Tibial nerve (tissue), 4 donors: ENCODE data around the gene FAM156B. TPM values are rescaled to one million over a fixed set of nuclear protein-coding genes. Genes with fewer than 3 reads are reported as not detected.
"Not testable (repeated sequence)": the region's sequence is repeated elsewhere in the genome, so short reads cannot be mapped to it uniquely, and the experiment has no call there.

Source experiments
- DNase-seq, 2 donors: peaks; one replicate each; pipeline ENCODE4 v3.0.0-alpha.2; 2019; ENCODE audit warnings: low spot score in 2 of 2
- H3K27ac ChIP-seq, 4 donors: fragments of 200-600 bp; sonication (generic) in 3 of 4; one replicate each; pipeline ENCODE4 v1.5.1; 2017 to 2019; ENCODE audit warnings: mild to moderate bottlenecking in 1 of 4
- H3K27me3 ChIP-seq, 2 donors: fragments of 200-600 bp; sonication (generic) in 1 of 2; one replicate each; pipeline versions ENCODE4 v1.5.1 to v1.6.0; 2017 to 2019
- H3K36me3 ChIP-seq, 3 donors: fragments of 200-600 bp; sonication (generic); one replicate each; pipeline ENCODE4 v1.5.1; 2018 to 2019
- H3K4me1 ChIP-seq, 4 donors: fragments of 200-600 bp; sonication (generic) in 3 of 4; one replicate each; pipeline ENCODE4 v1.5.1; 2017 to 2019
- H3K4me3 ChIP-seq, 4 donors: fragments of 200-600 bp; sonication (generic) in 3 of 4; one replicate each; pipeline ENCODE4 v1.5.1; 2017 to 2019; ENCODE audit warnings: mild to moderate bottlenecking in 1 of 4, moderate library complexity in 1 of 4
- H3K9me3 ChIP-seq, 4 donors: fragments of 200-600 bp; sonication (generic) in 3 of 4; one replicate each; pipeline ENCODE4 v1.5.1; 2017 to 2019
- CTCF ChIP-seq, 5 experiments: fragments of 200-600 bp in 3 of 5; fragments of 450-650 bp in 2 of 5; sonication (generic) in 3 of 5; IDR thresholded peaks; one replicate each; pipeline ENCODE4 v1.5.1; 2016 to 2019; ENCODE audit warnings: antibody characterized with exemption in 5 of 5, mild to moderate bottlenecking in 3 of 5, moderate library complexity in 2 of 5
- EP300 ChIP-seq, 2 donors: sonication (generic); formaldehyde crosslinking; IDR thresholded peaks; one replicate each; pipeline ENCODE4 v1.6.1; 2017; ENCODE audit warnings: antibody characterized with exemption in 2 of 2, mild to moderate bottlenecking in 1 of 2
- POLR2A ChIP-seq, 2 donors: fragments of 450-650 bp; IDR thresholded peaks; one replicate each; pipeline ENCODE4 v1.6.1; 2017; ENCODE audit warnings: antibody characterized with exemption in 2 of 2, mild to moderate bottlenecking in 2 of 2, moderate library complexity in 2 of 2
- WGBS, 2 donors: methylation state at CpG; one replicate each; pipeline ENCODE4 v1.1.5; 2018; 5-methylcytosine and 5-hydroxymethylcytosine counted together
- total RNA-seq, 4 donors: library from RNA; depleted of rRNA; stranded (reverse); fragments of >200 nt; gene quantifications; one replicate each; pipeline ENCODE4 v1.1.0, GENCODE V29; 2016

FAM156B gene
- total RNA-seq, 4 donors from 2014 or later = 50.7 to 80.8 (median 61.2) TPM

DNA sequence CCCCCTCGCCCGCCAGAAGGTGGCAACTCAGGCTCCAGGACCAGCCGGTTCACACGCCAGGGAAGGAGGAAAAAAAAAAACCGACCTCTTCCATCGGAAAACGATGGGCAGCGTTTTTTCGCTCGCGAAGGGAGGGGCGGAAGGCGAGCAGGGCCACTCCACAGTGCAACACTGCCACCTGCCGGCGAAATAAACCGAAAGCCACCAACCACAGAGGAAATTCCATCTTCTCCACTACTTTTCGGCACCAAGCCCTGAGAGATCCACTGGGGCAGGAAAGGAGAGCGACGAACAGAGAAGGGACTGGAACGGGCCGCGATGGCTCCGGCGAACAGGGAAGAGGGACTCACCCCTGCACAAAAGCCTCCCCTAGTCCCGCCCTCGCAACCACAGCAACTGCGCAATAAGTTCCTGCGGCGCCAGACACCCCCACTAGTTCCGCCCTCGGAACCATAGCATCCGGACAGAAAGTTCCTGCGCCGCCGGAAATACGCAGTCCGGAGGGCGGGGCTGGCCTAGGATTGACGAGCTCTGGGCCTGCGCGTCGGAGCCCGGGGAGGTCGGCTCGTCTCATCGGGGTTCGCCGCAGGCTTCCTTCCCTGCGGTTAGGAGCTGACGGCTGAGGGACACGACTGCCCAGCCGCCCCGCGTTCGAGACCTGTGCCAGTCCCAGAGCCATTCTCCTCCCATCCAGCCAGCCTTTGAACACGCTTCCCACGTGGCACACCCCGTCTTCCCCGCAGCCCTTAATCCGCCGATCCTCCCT is 37.8 kb downstream of the FAM156B start:
- H3K27ac ChIP-seq = peak overlapping the region; percentile 95 to 98 (median 96)

GRCh38 chrX:52935470-52935784 is 38.3 kb downstream of the FAM156B start:
- not testable (repeated sequence) for H3K4me1 ChIP-seq, H3K9me3 ChIP-seq, H3K27me3 ChIP-seq, H3K36me3 ChIP-seq, DNase-seq
- WGBS, 2 donors = 1% methylated on average over 10 of the region's 10 CpGs; no CpG with 5 or more reads in 1 of the 2 donors
- Histone ChIP-seq H3K27ac (peak overlapping the region; percentile 95 to 98 (median 96)), H3K4me3 (peak overlapping the region; percentile 45 to 64 (median 50))

More for the DNA sequence above, 37.8 kb downstream of the FAM156B start:
- Histone ChIP-seq H3K4me3 (peak overlapping the region; percentile 45 to 64 (median 50)), H3K27me3 (no peaks in the 10 kb centered on the region), H3K9me3 (no peaks in the 10 kb centered on the region), H3K36me3 (no peaks in the 10 kb centered on the region), H3K4me1 (peaks cover 0 to 6% (median 0%) of the 10 kb centered on the region in 4 donors)
- DNase-seq = peak; percentile 81 to 88
- 0 to 1% methylated on average over 8 to 28 of the region's 61 CpGs for WGBS, 2 donors
- peak; percentile 59 to 91 for TF ChIP-seq EP300 (IDR thresholded peaks at IDR 0.05)
- TF ChIP-seq CTCF (IDR thresholded peaks at IDR 0.05) = peak; percentile 74 to 100 (median 92)
- peak; percentile 49 to 90 for TF ChIP-seq POLR2A (IDR thresholded peaks at IDR 0.05)

DNA sequence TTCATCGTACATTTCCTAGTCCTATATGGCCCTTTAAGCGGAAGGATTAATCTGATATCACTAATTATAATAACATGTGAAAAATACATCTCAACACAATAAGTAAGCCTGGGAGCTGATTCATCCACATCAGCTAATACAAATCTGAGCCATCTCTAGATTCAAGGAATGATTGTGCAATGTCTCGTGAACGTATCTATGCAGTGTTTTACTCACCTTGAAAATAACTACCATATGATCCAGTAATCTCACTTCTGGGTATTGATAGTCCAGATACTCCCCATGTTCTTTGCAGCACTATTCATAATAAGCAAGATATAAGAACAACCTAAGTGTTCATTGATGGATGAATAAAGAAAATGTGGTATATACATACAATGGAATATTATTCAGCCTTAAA is 43.6 kb downstream of the FAM156B start:
- H3K4me1 ChIP-seq, H3K27me3 ChIP-seq, H3K4me3 ChIP-seq, H3K36me3 ChIP-seq, DNase-seq, H3K9me3 ChIP-seq, H3K27ac ChIP-seq: not testable (repeated sequence)
- WGBS, 2 donors = no CpG with 5 or more reads among the region's 4 CpGs

DNA sequence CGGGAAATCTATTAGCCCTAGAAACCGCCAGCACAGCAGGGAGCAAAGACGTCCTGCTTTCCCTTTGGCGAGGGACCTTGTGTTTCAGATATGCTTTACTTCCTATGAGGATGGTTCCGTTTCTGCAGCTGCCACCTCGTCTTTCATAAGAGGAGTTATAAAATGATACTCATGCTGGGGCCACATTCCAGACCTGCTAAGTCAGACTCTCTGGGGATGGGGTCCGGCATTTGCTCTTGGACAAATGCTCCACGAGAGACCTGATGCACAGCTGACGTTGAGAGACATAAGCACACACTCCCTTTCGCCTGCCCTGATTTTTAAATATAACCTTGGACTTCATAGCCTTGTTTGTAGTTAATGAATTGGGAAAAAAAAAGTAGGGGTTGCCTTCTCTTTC is 44.6 kb downstream of the FAM156B start:
- H3K27ac ChIP-seq, H3K4me1 ChIP-seq, H3K27me3 ChIP-seq, H3K36me3 ChIP-seq, H3K4me3 ChIP-seq, H3K9me3 ChIP-seq, DNase-seq: not testable (repeated sequence)
- WGBS, 2 donors = no CpG with 5 or more reads among the region's 10 CpGs

GRCh38 chrX:52945838-52946494 is 48.8 kb downstream of the FAM156B start:
- not testable (repeated sequence) for H3K9me3 ChIP-seq, DNase-seq, H3K27ac ChIP-seq, H3K4me3 ChIP-seq, H3K27me3 ChIP-seq, H3K4me1 ChIP-seq, H3K36me3 ChIP-seq
- WGBS, 2 donors = no CpG with 5 or more reads among the region's 14 CpGs

GRCh38 chrX:52947501-52947900 is 50.4 kb downstream of the FAM156B start:
- not testable (repeated sequence) for H3K36me3 ChIP-seq, DNase-seq, H3K9me3 ChIP-seq, H3K27ac ChIP-seq, H3K27me3 ChIP-seq, H3K4me3 ChIP-seq, H3K4me1 ChIP-seq
- no CpG with 5 or more reads among the region's 16 CpGs for WGBS, 2 donors

DNA sequence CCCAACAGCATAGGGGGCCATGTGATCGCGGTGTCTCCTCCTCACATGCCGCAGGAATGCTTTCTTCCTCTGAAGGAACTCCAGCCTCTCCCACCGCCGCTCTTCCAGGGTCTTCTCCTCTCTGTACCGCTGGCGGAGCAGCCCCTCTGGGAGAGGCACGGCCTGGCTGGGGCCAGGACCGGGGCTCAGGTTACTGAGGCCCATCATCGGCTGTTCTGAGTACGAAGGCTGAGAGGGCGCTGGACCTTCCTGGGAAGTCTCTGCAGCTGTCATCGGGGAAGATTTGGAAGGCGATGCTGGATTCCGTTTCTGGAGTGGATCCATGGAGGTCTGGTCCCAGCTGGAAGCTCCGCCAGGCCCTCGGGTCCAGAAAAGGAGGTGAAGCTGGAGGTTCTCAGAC is 51.1 kb downstream of the FAM156B start:
- not testable (repeated sequence) for H3K4me1 ChIP-seq, H3K9me3 ChIP-seq, H3K27ac ChIP-seq, H3K27me3 ChIP-seq, DNase-seq, H3K4me3 ChIP-seq, H3K36me3 ChIP-seq
- no CpG with 5 or more reads among the region's 17 CpGs for WGBS, 2 donors

DNA sequence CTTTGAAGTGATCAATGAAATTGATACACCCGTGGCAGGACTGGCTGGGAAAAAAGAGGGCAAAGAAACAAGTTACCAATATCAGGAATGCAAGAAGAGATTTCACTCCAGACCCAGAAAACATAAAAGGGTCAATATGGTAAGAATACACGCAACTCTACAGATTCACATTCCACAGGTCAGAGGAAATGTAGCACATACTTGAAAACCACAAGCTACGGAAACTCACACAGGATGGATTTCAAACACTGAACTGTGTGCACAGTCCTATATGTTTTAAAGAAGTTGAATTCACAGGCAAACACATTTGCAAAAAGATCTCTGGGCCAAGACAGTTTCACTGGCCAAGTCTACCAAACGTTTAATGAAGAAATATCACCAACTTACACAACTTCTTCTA is 52.2 kb downstream of the FAM156B start:
- not testable (repeated sequence) for H3K9me3 ChIP-seq, DNase-seq, H3K36me3 ChIP-seq, H3K27me3 ChIP-seq, H3K27ac ChIP-seq, H3K4me3 ChIP-seq, H3K4me1 ChIP-seq
- WGBS, 2 donors = no CpG with 5 or more reads among the region's 4 CpGs

DNA sequence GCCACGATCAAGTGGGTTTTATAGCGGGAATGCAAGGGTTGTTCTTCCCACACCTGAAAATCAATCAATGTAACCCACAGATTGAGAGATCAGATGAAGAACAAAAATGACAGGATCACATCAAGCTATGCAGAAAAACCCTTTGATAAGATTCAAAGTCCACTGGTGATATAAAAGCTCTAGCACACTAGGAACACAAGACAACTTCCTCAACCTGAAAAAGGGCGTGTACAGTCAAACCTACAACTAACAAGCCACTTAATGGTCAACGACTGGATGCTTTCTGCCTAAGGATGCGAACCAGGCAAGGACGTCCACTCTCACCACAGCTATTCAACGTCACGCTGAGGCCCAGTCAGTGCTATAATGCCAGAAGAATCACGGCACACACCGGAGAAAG is 52.8 kb downstream of the FAM156B start:
- H3K4me1 ChIP-seq, H3K36me3 ChIP-seq, H3K9me3 ChIP-seq, H3K27me3 ChIP-seq, H3K4me3 ChIP-seq, H3K27ac ChIP-seq, DNase-seq: not testable (repeated sequence)
- WGBS, 2 donors = no CpG with 5 or more reads among the region's 10 CpGs

Other genes with a start within 250 kb of the FAM156B start
- gene SSX7, start 242.4 kb upstream of the FAM156B start, total RNA-seq = not detected
- not detected for gene SSX2, start 190.2 kb upstream of the FAM156B start, total RNA-seq
- gene SSX2B, start 146.1 kb upstream of the FAM156B start, total RNA-seq = not detected
- not detected for gene SPANXN5, start 99.9 kb upstream of the FAM156B start, total RNA-seq
- gene XAGE5, start 86.0 kb upstream of the FAM156B start, total RNA-seq = not detected
- not detected for gene XAGE3, start 29.2 kb upstream of the FAM156B start, total RNA-seq
- gene FAM156A, start 61.2 kb downstream of the FAM156B start, total RNA-seq = 10 to 100 TPM; 14.9 to 89.4 (median 32.9) TPM
- 10 to 100 TPM in 1 of 4 donors, 1 to 10 TPM in 3; 5.4 to 11.0 (median 8.0) TPM for gene GPR173, start 151.5 kb downstream of the FAM156B start, total RNA-seq
- gene TSPYL2, start 185.0 kb downstream of the FAM156B start, total RNA-seq = 100 to 1,000 TPM; 142 to 210 (median 180) TPM
- 10 to 100 TPM; 26.4 to 37.6 (median 32.2) TPM for gene KANTR, start 196.8 kb downstream of the FAM156B start, total RNA-seq